ENCODE data around the gene PZP. TPM values are rescaled to one million over a fixed set of nuclear protein-coding genes. Genes with fewer than 3 reads are reported as not detected.

PZP gene
- total and polyA plus RNA-seq, 10 of the 15 experiments (the other 5 are each of a cell fraction or from before 2014, with no cell fraction given), result not detected

DNA sequence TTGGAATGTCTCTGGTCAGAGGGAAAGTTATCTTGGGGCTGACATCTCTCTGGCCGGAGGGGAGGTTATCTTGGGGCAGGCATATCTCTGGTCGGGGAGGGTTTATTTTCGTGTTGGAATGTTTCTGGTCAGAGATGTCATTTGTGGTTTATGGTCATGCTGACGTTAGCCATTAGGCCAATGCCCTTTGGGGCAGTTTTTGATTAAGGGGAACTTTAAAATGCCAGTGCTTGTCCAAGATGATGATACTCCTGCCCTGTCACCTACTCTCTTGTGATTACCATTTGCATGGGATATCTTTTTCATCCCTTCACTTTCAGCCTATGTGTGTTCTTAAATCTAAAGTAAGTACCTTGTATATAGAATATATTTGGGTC is 63.5 kb downstream of the PZP start:
- intact Hi-C loops (cut with micrococcal nuclease; ENCODE audit: unreplicated experiment), result no loop called here
- H3K4me1 ChIP-seq (ENCODE audit: control insufficient read depth, insufficient read depth, low read length), result peaks cover 8% of the 10 kb centered on the region; the same call in 1 of the 2 replicates
- no peak for FAIRE-seq

More for the DNA sequence above, 63.5 kb downstream of the PZP start:
- in situ Hi-C loops (cut with MboI), result no loop called here
- H3K9ac ChIP-seq (ENCODE audit: control insufficient read depth, insufficient read depth, low read length), result no peak overlapping the region
- no peak overlapping the region for H2AFZ ChIP-seq (ENCODE audit: control insufficient read depth, low read depth, low read length)
- no peak overlapping the region for H3K27ac ChIP-seq (ENCODE audit: control insufficient read depth, insufficient read depth)
- H3K27me3 ChIP-seq (replicated peaks in 1 of 2; ENCODE audit: control insufficient read depth in 2 of 2, insufficient read depth in 2 of 2, low read length in 1 of 2), result no peaks in the 10 kb centered on the region
- ChIA-PET RAD21 (ENCODE audit: unreplicated experiment) (no interaction called here), SMC1A (ENCODE audit: uncharacterized antibody, unreplicated experiment) (interaction anchor here (0.7 kb wide), 1 partner anchor 9 kb away, joined by 3 read pairs; no protein-coding TSS in a partner anchor), CTCF (no interaction called here), POLR2A (no interaction called here)
- H3K4me2 ChIP-seq (ENCODE audit: control insufficient read depth, insufficient read depth), result no peak overlapping the region
- WGBS (ENCODE audit: insufficient coverage, insufficient replicate concordance, low lambda C conversion rate, missing lambda C conversion rate), result 21% methylated on average over 4 of the region's 4 CpGs
- H3K79me2 ChIP-seq (ENCODE audit: control insufficient read depth, insufficient read depth, low read length), result no peaks in the 10 kb centered on the region
- ATAC-seq, result no peak
- no peaks in the 10 kb centered on the region for H4K20me1 ChIP-seq (ENCODE audit: control insufficient read depth, insufficient read depth)
- no peak for DNase-seq (ENCODE audit: low read depth, low spot score)
- no peaks in the 10 kb centered on the region for H3K36me3 ChIP-seq (ENCODE audit: control insufficient read depth in 2 of 2, insufficient read depth in 2 of 2, low read length in 1 of 2)
- TF ChIP-seq BCL11A (IDR thresholded peaks at IDR 0.05; ENCODE audit: low read depth, low read length) (no peak), IKZF1 (conservative IDR thresholded peaks at IDR 0.05) (no peak), POU2F2 (IDR thresholded peaks at IDR 0.05; ENCODE audit: borderline replicate concordance, low read depth, low read length) (no peak), ZNF24 (IDR thresholded peaks at IDR 0.05) (no peak), HDAC2 (IDR thresholded peaks at IDR 0.05) (no peak), ZNF622 (IDR thresholded peaks at IDR 0.05) (no peak)
- TF ChIP-seq, protein P1, sequence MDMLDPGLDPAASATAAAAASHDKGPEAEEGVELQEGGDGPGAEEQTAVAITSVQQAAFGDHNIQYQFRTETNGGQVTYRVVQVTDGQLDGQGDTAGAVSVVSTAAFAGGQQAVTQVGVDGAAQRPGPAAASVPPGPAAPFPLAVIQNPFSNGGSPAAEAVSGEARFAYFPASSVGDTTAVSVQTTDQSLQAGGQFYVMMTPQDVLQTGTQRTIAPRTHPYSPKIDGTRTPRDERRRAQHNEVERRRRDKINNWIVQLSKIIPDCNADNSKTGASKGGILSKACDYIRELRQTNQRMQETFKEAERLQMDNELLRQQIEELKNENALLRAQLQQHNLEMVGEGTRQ (IDR thresholded peaks at IDR 0.05; ENCODE audit: borderline replicate concordance, low read depth, low read length), result no peak
- TF ChIP-seq, protein P2, sequence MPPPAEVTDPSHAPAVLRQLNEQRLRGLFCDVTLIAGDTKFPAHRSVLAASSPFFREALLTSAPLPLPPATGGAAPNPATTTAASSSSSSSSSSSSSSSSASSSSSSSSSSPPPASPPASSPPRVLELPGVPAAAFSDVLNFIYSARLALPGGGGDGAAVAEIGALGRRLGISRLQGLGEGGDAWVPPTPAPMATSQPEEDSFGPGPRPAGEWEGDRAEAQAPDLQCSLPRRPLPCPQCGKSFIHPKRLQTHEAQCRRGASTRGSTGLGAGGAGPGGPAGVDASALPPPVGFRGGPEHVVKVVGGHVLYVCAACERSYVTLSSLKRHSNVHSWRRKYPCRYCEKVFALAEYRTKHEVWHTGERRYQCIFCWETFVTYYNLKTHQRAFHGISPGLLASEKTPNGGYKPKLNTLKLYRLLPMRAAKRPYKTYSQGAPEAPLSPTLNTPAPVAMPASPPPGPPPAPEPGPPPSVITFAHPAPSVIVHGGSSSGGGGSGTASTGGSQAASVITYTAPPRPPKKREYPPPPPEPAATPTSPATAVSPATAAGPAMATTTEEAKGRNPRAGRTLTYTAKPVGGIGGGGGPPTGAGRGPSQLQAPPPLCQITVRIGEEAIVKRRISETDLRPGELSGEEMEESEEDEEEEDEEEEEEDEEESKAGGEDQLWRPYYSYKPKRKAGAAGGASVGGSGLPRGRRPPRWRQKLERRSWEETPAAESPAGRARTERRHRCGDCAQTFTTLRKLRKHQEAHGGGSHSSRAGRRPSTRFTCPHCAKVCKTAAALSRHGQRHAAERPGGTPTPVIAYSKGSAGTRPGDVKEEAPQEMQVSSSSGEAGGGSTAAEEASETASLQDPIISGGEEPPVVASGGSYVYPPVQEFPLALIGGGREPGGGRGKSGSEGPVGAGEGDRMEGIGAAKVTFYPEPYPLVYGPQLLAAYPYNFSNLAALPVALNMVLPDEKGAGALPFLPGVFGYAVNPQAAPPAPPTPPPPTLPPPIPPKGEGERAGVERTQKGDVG (CRISPR knock-in tag; IDR thresholded peaks at IDR 0.05), result no peak
- no peak overlapping the region for H3K4me3 ChIP-seq
- BruUV-seq (replicated peaks), result no TSS peak
- peaks cover 3% of the 10 kb centered on the region; the same call in 2 of the 3 replicates for H3K9me3 ChIP-seq (replicated peaks; ENCODE audit: control insufficient read depth, insufficient read depth, low read length)
